Glomerular visceral epithelial cell (primary cell): Measurements from ENCODE around the gene IKZF2.
A peak's percentile ranks its signal among the peaks of the same experiment; 100 is the strongest.
"Not testable (repeated sequence)": the region's sequence is repeated elsewhere in the genome, so short reads cannot be mapped to it uniquely, and the experiment has no call there.

Experiments used
- DNase-seq: peaks from one replicate; pipeline ENCODE4 v3.0.0-alpha.2; 2016; ENCODE audit errors: extremely low spot score

The IKZF2 gene

GRCh38 chr2:213036836-213037235 lies 114.6 kb downstream of the IKZF2 start:
- DNase-seq, result no peak

GRCh38 chr2:213034585-213034984 lies 116.8 kb downstream of the IKZF2 start:
- no peak for DNase-seq

- no peak for DNase-seq
Measured at GRCh38 chr2:213032607-213033006, 118.8 kb downstream of the IKZF2 start.

- no peak for DNase-seq
Measured at GRCh38 chr2:213022987-213023386, 128.4 kb downstream of the IKZF2 start.

GRCh38 chr2:213021971-213022899 lies 129.2 kb downstream of the IKZF2 start:
- DNase-seq, result peak; percentile 58

- DNase-seq, result not testable (repeated sequence)
Measured at GRCh38 chr2:213020913-213021312, 130.5 kb downstream of the IKZF2 start.

GRCh38 chr2:213020268-213020667 lies 131.1 kb downstream of the IKZF2 start:
- DNase-seq, result no peak

- DNase-seq, result no peak
Measured at GRCh38 chr2:213019368-213019767, 132.0 kb downstream of the IKZF2 start.

GRCh38 chr2:213018340-213018901 lies 133.0 kb downstream of the IKZF2 start:
- no peak for DNase-seq

GRCh38 chr2:213017404-213017803 lies 134.0 kb downstream of the IKZF2 start:
- no peak for DNase-seq

- DNase-seq, result no peak
Measured at GRCh38 chr2:213016984-213017351, 134.4 kb downstream of the IKZF2 start.

GRCh38 chr2:213016166-213016983 lies 135.0 kb downstream of the IKZF2 start:
- no peak for DNase-seq

GRCh38 chr2:213015387-213016165 lies 135.8 kb downstream of the IKZF2 start:
- DNase-seq, result no peak

GRCh38 chr2:213013979-213014378 lies 137.4 kb downstream of the IKZF2 start:
- no peak for DNase-seq

GRCh38 chr2:213011505-213011904 lies 139.9 kb downstream of the IKZF2 start:
- DNase-seq, result no peak

GRCh38 chr2:213010106-213010779 lies 141.2 kb downstream of the IKZF2 start:
- no peak for DNase-seq

- DNase-seq, result no peak
Measured at GRCh38 chr2:213007290-213007838, 144.0 kb downstream of the IKZF2 start.

GRCh38 chr2:213004197-213004821 lies 147.1 kb downstream of the IKZF2 start:
- no peak for DNase-seq

GRCh38 chr2:213002383-213002782 lies 149.0 kb downstream of the IKZF2 start:
- DNase-seq, result no peak

- DNase-seq, result no peak
Measured at GRCh38 chr2:213001297-213001910, 150.0 kb downstream of the IKZF2 start.
